Liver (tissue), 3 donors: Measurements from ENCODE around the gene ALDH1L1.

Experiments used
- NR2F2 ChIP-seq: IDR thresholded peaks from 2 replicates; pipeline ENCODE4 v1.6.1; 2016; ENCODE audit warnings: antibody characterized with exemption
- RAD21 ChIP-seq, 2 donors: IDR thresholded peaks; 2 replicates each; pipeline ENCODE4 v1.6.1; 2016; ENCODE audit warnings: antibody characterized with exemption in 2 of 2, mild to moderate bottlenecking in 2 of 2
- TF ChIP-seq, protein P1 (sequence below): fragments of 150-350 bp; IDR thresholded peaks from 2 replicates; pipeline ENCODE4 v1.5.1; 2017; ENCODE audit warnings: improper control_type of control experiment, low read depth, low read length; ENCODE audit not compliant: missing input control
- TF ChIP-seq, protein P2 (sequence below): IDR thresholded peaks from 2 replicates; pipeline ENCODE4 v1.6.1; 2016; ENCODE audit warnings: antibody characterized with exemption
- donor health status: healthy.
- donor health status: healthy.

DNA sequence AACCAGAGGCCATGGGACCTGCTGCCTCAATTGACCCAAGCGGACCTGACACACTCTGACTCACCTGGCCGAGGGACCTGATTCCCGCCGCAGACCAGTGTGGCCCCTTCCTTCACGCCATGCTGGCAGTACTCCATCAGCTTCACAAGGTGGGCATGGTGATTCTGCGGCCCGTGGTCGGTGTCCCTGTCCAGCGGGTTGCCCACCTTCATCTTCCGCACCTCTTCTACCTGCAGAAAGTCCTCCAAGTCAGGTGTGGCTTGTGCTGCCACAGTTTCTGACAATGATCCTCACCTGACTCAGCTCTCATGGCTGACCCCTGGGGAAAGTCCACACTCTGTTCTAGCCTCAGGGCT, 70.5 kb downstream of the ALDH1L1 start:
- TF ChIP-seq NR2F2, result no peak
- TF ChIP-seq, protein P1, sequence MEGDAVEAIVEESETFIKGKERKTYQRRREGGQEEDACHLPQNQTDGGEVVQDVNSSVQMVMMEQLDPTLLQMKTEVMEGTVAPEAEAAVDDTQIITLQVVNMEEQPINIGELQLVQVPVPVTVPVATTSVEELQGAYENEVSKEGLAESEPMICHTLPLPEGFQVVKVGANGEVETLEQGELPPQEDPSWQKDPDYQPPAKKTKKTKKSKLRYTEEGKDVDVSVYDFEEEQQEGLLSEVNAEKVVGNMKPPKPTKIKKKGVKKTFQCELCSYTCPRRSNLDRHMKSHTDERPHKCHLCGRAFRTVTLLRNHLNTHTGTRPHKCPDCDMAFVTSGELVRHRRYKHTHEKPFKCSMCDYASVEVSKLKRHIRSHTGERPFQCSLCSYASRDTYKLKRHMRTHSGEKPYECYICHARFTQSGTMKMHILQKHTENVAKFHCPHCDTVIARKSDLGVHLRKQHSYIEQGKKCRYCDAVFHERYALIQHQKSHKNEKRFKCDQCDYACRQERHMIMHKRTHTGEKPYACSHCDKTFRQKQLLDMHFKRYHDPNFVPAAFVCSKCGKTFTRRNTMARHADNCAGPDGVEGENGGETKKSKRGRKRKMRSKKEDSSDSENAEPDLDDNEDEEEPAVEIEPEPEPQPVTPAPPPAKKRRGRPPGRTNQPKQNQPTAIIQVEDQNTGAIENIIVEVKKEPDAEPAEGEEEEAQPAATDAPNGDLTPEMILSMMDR, result no peak
- TF ChIP-seq, protein P2, sequence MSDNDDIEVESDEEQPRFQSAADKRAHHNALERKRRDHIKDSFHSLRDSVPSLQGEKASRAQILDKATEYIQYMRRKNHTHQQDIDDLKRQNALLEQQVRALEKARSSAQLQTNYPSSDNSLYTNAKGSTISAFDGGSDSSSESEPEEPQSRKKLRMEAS, result no peak
- TF ChIP-seq RAD21 (IDR thresholded peaks at IDR 0.05), result no peak
